SK-N-SH treated with all-trans-retinoic acid at 6 μM for 48 hours (cell line): ENCODE results near the gene NF1.
A peak's percentile ranks its signal among the peaks of the same experiment; 100 is the strongest.

Experiments used
- ATAC-seq: fragments of 200-7000 bp; cut with Tn5 transposase; 3 replicates; pipeline ENCODE4 v1.9.1; 2020; ENCODE audit warnings: mild to moderate bottlenecking, moderate library complexity
- ARNTL ChIP-seq: fragments of 450-650 bp; formaldehyde crosslinking; IDR thresholded peaks from 2 replicates; pipeline ENCODE4 v1.5.0; 2020; ENCODE audit warnings: low read depth, mild to moderate bottlenecking, moderate library complexity, borderline replicate concordance
- BACH2 ChIP-seq: fragments of 250-450 bp; sonication (Bioruptor Pico); IDR thresholded peaks from 2 replicates; pipeline ENCODE4 v1.9.0; 2021; ENCODE audit warnings: mild to moderate bottlenecking, borderline replicate concordance
- CSDC2 ChIP-seq: fragments of 250-450 bp; sonication (Bioruptor Pico); IDR thresholded peaks from 2 replicates; pipeline ENCODE4 v1.5.0; 2020; ENCODE audit warnings: mild to moderate bottlenecking, moderate library complexity
- ESRRG ChIP-seq: fragments of 250-450 bp; sonication (Bioruptor Pico); IDR thresholded peaks from 2 replicates; pipeline ENCODE4 v1.6.1; 2021; ENCODE audit warnings: mild to moderate bottlenecking
- GLIS3 ChIP-seq: fragments of 250-450 bp; sonication (Bioruptor Pico); IDR thresholded peaks from 2 replicates; pipeline ENCODE4 v1.5.0; 2020; ENCODE audit warnings: mild to moderate bottlenecking, moderate library complexity
- ISL1 ChIP-seq: fragments of 250-450 bp; sonication (Bioruptor Pico); IDR thresholded peaks from 2 replicates; pipeline ENCODE4 v2.1.2; 2022; ENCODE audit warnings: mild to moderate bottlenecking, moderate library complexity
- PPARA ChIP-seq: fragments of 250-450 bp; sonication (Bioruptor Pico); IDR thresholded peaks from 2 replicates; pipeline ENCODE4 v1.5.0; 2020; ENCODE audit warnings: mild to moderate bottlenecking, borderline replicate concordance
- RARB ChIP-seq: fragments of 250-450 bp; sonication (Bioruptor Pico); IDR thresholded peaks from 2 replicates; pipeline ENCODE4 v1.8.0; 2021; ENCODE audit warnings: mild to moderate bottlenecking, moderate library complexity
- TCF4 ChIP-seq: fragments of 250-450 bp; sonication (Bioruptor Pico); IDR thresholded peaks from 2 replicates; pipeline ENCODE4 v1.8.0; 2021; ENCODE audit warnings: mild to moderate bottlenecking, moderate library complexity, borderline replicate concordance
- TOX ChIP-seq: fragments of 250-450 bp; sonication (Bioruptor Pico); IDR thresholded peaks from 2 replicates; pipeline ENCODE4 v1.8.0; 2021; ENCODE audit warnings: mild to moderate bottlenecking, moderate library complexity, borderline replicate concordance
- ZC3H10 ChIP-seq: fragments of 250-450 bp; sonication (Bioruptor Pico); IDR thresholded peaks from 2 replicates; pipeline ENCODE4 v1.5.1; 2021; ENCODE audit warnings: mild to moderate bottlenecking, moderate library complexity
- ZFP3 ChIP-seq: fragments of 250-450 bp; sonication (Bioruptor Pico); IDR thresholded peaks from 2 replicates; pipeline ENCODE4 v1.5.0; 2020; ENCODE audit warnings: mild to moderate bottlenecking, moderate library complexity
- ZFP30 ChIP-seq: fragments of 450-650 bp; formaldehyde crosslinking; IDR thresholded peaks from 2 replicates; pipeline ENCODE4 v1.5.0; 2022; ENCODE audit warnings: mild to moderate bottlenecking, moderate library complexity
- ZNF565 ChIP-seq: fragments of 450-650 bp; formaldehyde crosslinking; conservative IDR thresholded peaks from 2 replicates; pipeline ENCODE4 v1.5.0; 2020; ENCODE audit warnings: low read depth, mild to moderate bottlenecking, moderate library complexity
- ZNF8 ChIP-seq: fragments of 450-650 bp; formaldehyde crosslinking; IDR thresholded peaks from 2 replicates; pipeline ENCODE4 v1.5.0; 2020; ENCODE audit warnings: mild to moderate bottlenecking, moderate library complexity
- TF ChIP-seq, protein P1 (sequence below): fragments of 250-450 bp; sonication (Bioruptor Pico); IDR thresholded peaks from 2 replicates; pipeline ENCODE4 v1.5.1; 2021; ENCODE audit warnings: mild to moderate bottlenecking, moderate library complexity
- TF ChIP-seq, protein P2 (sequence below): fragments of 250-450 bp; sonication (Bioruptor Pico); IDR thresholded peaks from 2 replicates; pipeline ENCODE4 v1.5.0; 2020; ENCODE audit warnings: mild to moderate bottlenecking, moderate library complexity
- TF ChIP-seq, protein P3 (sequence below): fragments of 250-450 bp; sonication (Bioruptor Pico); IDR thresholded peaks from 2 replicates; pipeline ENCODE4 v1.8.0; 2021; ENCODE audit warnings: low read depth, mild to moderate bottlenecking, moderate library complexity, borderline replicate concordance
- TF ChIP-seq, protein P4 (sequence below): fragments of 250-450 bp; sonication (Bioruptor Pico); IDR thresholded peaks from 2 replicates; pipeline ENCODE4 v1.5.1; 2020; ENCODE audit warnings: low read depth, mild to moderate bottlenecking, moderate library complexity

The NF1 gene

DNA sequence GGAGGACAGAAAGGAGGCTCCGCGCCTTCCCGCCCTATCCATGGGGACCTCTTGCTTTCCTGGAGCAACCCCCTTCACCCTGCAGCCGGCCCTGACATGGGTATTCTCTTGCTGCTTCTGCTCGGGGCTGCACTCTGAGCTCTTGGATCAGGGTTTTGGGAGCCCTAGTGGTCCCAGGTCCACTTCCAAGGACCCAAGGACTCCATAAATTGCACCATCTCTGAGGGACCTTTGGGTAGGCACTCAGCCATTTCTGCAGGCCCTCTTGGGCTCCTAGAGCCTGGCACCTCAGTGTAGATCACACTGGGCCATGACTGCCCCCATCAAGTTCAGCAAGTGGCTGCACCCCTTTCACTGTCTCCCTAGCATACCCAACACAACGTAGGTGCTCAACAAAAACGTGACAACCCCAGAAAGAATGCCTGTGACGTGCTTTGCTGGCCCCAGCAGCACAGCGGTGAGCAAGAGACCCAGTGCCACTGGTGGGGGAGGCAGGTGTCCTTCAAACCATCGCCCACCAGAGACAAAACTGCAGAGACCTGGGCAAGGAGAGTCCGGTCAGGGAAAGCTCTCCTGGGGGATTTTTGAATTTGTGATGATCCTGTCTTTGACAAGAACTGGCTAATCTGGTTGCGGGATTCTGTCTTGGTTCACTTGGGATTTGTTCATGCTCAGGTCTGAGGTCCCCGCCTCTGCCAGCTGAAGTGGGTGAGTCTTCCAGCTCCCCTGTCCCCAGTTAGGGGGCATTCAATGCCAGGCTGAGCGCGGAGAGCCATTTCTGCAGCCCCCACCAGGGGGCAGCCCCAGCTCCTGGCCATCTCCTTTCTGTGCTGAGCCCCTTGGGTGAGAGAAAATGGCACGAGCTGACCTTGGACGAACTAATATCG lies 294.2 kb downstream of the NF1 start:
- ATAC-seq, result peak; percentile 65
- TF ChIP-seq ZFP30 (CRISPR knock-in tag) (no peak), ISL1 (CRISPR knock-in tag) (no peak)
- TF ChIP-seq, protein P1, sequence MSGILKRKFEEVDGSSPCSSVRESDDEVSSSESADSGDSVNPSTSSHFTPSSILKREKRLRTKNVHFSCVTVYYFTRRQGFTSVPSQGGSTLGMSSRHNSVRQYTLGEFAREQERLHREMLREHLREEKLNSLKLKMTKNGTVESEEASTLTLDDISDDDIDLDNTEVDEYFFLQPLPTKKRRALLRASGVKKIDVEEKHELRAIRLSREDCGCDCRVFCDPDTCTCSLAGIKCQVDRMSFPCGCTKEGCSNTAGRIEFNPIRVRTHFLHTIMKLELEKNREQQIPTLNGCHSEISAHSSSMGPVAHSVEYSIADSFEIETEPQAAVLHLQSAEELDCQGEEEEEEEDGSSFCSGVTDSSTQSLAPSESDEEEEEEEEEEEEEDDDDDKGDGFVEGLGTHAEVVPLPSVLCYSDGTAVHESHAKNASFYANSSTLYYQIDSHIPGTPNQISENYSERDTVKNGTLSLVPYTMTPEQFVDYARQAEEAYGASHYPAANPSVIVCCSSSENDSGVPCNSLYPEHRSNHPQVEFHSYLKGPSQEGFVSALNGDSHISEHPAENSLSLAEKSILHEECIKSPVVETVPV (CRISPR knock-in tag), result no peak

DNA sequence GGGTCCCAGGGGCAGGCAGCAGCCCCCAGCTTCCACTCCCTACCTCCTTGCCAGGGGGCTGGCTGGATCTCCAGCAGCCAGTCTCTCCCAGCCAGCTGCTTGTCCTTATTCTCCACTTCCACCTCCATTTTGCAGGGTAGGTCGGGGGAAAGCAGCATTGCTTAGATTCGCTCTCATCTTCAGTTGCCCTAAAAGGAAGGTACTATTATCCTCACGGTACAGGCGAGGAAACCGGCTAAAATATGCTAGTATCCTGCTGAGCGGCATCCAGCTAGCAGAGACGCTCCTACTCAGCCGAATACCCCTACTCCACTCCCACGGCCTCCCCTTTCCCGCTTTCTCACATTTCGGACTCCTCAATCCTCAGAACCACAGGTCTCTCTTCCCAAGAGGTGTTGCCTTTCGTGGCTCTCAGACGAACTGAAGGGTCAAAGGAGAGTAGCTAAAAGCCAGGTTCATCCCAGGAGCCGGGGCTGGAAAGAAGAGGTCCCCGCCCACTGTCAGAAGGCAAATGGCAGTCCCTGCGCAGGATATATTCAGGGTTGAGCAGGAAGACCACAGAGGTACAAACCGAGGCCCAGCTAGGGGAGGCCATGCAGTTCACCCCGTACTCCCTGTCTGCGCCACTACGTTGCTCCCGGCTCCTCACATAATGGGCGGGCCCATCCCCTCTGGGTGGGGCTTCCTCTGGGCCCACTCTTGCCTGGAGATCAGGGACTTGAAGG lies 295.0 kb downstream of the NF1 start:
- TF ChIP-seq TCF4, result no peak
- no peak for TF ChIP-seq ZC3H10
- TF ChIP-seq, protein P2, sequence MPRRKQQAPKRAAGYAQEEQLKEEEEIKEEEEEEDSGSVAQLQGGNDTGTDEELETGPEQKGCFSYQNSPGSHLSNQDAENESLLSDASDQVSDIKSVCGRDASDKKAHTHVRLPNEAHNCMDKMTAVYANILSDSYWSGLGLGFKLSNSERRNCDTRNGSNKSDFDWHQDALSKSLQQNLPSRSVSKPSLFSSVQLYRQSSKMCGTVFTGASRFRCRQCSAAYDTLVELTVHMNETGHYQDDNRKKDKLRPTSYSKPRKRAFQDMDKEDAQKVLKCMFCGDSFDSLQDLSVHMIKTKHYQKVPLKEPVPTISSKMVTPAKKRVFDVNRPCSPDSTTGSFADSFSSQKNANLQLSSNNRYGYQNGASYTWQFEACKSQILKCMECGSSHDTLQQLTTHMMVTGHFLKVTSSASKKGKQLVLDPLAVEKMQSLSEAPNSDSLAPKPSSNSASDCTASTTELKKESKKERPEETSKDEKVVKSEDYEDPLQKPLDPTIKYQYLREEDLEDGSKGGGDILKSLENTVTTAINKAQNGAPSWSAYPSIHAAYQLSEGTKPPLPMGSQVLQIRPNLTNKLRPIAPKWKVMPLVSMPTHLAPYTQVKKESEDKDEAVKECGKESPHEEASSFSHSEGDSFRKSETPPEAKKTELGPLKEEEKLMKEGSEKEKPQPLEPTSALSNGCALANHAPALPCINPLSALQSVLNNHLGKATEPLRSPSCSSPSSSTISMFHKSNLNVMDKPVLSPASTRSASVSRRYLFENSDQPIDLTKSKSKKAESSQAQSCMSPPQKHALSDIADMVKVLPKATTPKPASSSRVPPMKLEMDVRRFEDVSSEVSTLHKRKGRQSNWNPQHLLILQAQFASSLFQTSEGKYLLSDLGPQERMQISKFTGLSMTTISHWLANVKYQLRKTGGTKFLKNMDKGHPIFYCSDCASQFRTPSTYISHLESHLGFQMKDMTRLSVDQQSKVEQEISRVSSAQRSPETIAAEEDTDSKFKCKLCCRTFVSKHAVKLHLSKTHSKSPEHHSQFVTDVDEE (CRISPR knock-in tag), result no peak
- TF ChIP-seq, protein P3, sequence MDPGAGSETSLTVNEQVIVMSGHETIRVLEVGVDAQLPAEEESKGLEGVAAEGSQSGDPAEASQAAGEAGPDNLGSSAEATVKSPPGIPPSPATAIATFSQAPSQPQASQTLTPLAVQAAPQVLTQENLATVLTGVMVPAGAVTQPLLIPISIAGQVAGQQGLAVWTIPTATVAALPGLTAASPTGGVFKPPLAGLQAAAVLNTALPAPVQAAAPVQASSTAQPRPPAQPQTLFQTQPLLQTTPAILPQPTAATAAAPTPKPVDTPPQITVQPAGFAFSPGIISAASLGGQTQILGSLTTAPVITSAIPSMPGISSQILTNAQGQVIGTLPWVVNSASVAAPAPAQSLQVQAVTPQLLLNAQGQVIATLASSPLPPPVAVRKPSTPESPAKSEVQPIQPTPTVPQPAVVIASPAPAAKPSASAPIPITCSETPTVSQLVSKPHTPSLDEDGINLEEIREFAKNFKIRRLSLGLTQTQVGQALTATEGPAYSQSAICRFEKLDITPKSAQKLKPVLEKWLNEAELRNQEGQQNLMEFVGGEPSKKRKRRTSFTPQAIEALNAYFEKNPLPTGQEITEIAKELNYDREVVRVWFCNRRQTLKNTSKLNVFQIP (CRISPR knock-in tag), result no peak
- TF ChIP-seq, protein P4, sequence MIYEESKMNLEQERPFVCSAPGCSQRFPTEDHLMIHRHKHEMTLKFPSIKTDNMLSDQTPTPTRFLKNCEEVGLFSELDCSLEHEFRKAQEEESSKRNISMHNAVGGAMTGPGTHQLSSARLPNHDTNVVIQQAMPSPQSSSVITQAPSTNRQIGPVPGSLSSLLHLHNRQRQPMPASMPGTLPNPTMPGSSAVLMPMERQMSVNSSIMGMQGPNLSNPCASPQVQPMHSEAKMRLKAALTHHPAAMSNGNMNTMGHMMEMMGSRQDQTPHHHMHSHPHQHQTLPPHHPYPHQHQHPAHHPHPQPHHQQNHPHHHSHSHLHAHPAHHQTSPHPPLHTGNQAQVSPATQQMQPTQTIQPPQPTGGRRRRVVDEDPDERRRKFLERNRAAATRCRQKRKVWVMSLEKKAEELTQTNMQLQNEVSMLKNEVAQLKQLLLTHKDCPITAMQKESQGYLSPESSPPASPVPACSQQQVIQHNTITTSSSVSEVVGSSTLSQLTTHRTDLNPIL (CRISPR knock-in tag), result no peak
- no peak for TF ChIP-seq ESRRG (CRISPR knock-in tag)
- TF ChIP-seq BACH2 (CRISPR knock-in tag), result no peak
- TF ChIP-seq GLIS3 (CRISPR knock-in tag), result no peak
- no peak for TF ChIP-seq ARNTL (CRISPR knock-in tag)
- TF ChIP-seq TOX (CRISPR knock-in tag), result no peak
- TF ChIP-seq PPARA (CRISPR knock-in tag), result no peak
- TF ChIP-seq ZFP30 (CRISPR knock-in tag), result no peak
- TF ChIP-seq ZNF8, result no peak
- ATAC-seq, result no peak

DNA sequence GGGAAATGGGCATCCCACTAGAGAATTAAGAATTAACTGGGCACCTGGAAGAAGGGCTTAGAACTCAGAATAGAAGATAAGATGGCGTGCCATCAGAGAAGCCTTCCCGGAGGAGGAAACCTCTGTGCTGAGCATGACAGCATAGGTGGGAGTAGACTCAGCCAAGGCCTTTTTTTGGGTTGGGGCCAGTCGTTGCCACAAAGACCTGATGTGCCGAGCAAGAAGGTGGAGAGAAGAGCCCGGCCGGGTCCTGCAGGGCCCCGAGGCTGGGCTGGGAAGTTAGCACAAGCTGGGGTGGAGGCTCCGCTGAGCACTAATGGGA lies 295.6 kb downstream of the NF1 start:
- no peak for ATAC-seq
- TF ChIP-seq CSDC2 (CRISPR knock-in tag) (no peak), PPARA (CRISPR knock-in tag) (no peak), BACH2 (CRISPR knock-in tag) (no peak), ZFP3 (CRISPR knock-in tag) (no peak), TCF4 (no peak), ZNF8 (no peak), ZNF565 (CRISPR knock-in tag) (no peak), RARB (CRISPR knock-in tag) (no peak), ZC3H10 (no peak)

DNA sequence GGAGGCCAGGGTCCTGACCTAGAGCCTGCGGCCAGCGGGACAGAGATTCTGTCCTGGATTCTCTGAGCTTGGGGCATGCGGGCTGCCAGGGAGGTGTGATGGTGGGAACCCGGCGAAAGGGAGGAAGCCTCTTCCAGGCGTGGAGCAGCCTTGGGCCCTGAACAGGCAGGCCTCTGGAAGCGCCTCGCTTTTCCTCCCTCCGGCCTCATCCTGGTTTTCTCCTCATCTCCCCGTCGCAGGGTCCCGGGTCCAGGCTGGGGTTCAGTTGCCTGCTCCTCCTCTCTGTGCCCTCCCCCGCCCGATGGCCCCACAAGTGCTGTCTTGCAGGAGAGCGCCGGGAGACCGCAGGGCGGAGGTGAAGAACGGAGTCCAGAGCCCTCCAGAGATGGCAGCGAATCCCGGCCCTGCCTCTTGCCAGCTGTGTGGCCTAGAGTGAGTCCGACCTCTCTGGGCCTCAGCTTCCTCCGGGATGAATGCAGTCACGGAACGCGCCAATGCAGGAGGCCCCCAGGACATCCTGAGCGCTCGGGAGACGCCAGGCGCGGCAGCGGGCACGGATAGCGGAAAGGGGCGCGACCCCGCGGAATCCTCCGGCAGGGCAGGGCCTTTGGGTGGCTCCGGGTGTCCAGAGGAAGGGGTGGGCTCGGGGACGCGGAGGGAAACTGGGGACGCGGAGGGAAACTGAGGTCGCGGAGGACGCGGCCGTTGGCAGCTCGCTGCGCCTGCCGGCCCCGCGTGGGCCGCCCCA lies 296.1 kb downstream of the NF1 start:
- TF ChIP-seq ZFP30 (CRISPR knock-in tag), result no peak
- ATAC-seq, result peak; percentile 4; the same call in 2 of the 3 replicates
